Lung (tissue), 12 donors: Measurements from ENCODE around the gene TMPRSS7. TPM values are rescaled to one million over a fixed set of nuclear protein-coding genes. Genes with fewer than 3 reads are reported as not detected.

Experiments
- ATAC-seq: fragments of 200-7000 bp; cut with Tn5 transposase; one replicate; pipeline ENCODE4 v1.9.1; 2020; ENCODE audit warnings: moderate number of reproducible peaks; ENCODE audit not compliant: insufficient read depth, low FRiP score
- DNase-seq, 3 donors: peaks; one replicate each; pipeline ENCODE4 v3.0.0-alpha.2; 2013 to 2017
- H3K27ac ChIP-seq, 2 donors: one replicate each; pipeline ENCODE4 v1.5.1; 2013; ENCODE audit warnings: mild to moderate bottlenecking in 2 of 2, moderate library complexity in 2 of 2, control low read depth in 1 of 2, inconsistent platforms in 1 of 2, low read depth in 1 of 2, low read length in 1 of 2
- H3K27me3 ChIP-seq, 3 donors: one replicate each; pipeline ENCODE4 v1.5.1; 2013; ENCODE audit warnings: low read length in 2 of 3; ENCODE audit not compliant: control insufficient read depth in 3 of 3, insufficient read depth in 3 of 3
- H3K36me3 ChIP-seq, 4 donors: one replicate each; pipeline ENCODE4 v1.5.1; 2013; ENCODE audit warnings: low read length in 4 of 4, mild to moderate bottlenecking in 1 of 4, moderate library complexity in 1 of 4; ENCODE audit not compliant: control insufficient read depth in 4 of 4, insufficient read depth in 4 of 4
- H3K4me1 ChIP-seq, 5 donors: one replicate each; pipeline ENCODE4 v1.5.1; 2013; ENCODE audit warnings: low read length in 5 of 5, mild to moderate bottlenecking in 2 of 5, moderate library complexity in 1 of 5; ENCODE audit not compliant: control insufficient read depth in 5 of 5, insufficient read depth in 5 of 5
- H3K4me3 ChIP-seq: one replicate; pipeline ENCODE4 v1.5.1; 2013; ENCODE audit warnings: mild to moderate bottlenecking, control low read depth, moderate library complexity
- H3K9ac ChIP-seq, 2 donors: one replicate each; pipeline ENCODE4 v1.5.1; 2013; ENCODE audit warnings: low read length in 2 of 2, control low read depth in 1 of 2; ENCODE audit not compliant: insufficient read depth in 1 of 2
- H3K9me3 ChIP-seq, 4 donors: one replicate each; pipeline ENCODE4 v1.5.1; 2013; ENCODE audit warnings: low read length in 3 of 4, mild to moderate bottlenecking in 1 of 4, moderate library complexity in 1 of 4; ENCODE audit not compliant: control insufficient read depth in 4 of 4, insufficient read depth in 3 of 4
- CTCF ChIP-seq: IDR thresholded peaks from 2 replicates; pipeline ENCODE4 v1.5.1; 2012; ENCODE audit warnings: mild to moderate bottlenecking; ENCODE audit errors: control extremely low read depth, extremely low read depth
- WGBS, 2 donors: extraction: QIAGEN DNeasy Blood & Tissue Kit; methylation state at CpG; one replicate each; pipeline ENCODE4 v1.1.7; 2013; 5-methylcytosine and 5-hydroxymethylcytosine counted together
- polyA plus RNA-seq, 2 donors: library from polyadenylated mRNA; stranded (reverse); fragments of 200-250 nt; gene quantifications; one replicate each; pipeline ENCODE4 v1.2.1, GENCODE V29; 2013
- total RNA-seq, 2 donors: library from RNA; depleted of rRNA in 1 of 2; stranded (reverse); fragments of >200 nt in 1 of 2; gene quantifications; one replicate each; pipeline ENCODE4 v1.2.1, GENCODE V29; 2014 to 2021
- donor health status: control.
- donor health status: control.
- donor health status: Bipolar disorder and iron deficiency.
- donor health status: healthy.
- donor health status: DM: yes; HTN: yes; CAD: no.

TMPRSS7 gene
- total and polyA plus RNA-seq, 4 donors: 0.09 to 0.31 (median 0.17) TPM

DNA sequence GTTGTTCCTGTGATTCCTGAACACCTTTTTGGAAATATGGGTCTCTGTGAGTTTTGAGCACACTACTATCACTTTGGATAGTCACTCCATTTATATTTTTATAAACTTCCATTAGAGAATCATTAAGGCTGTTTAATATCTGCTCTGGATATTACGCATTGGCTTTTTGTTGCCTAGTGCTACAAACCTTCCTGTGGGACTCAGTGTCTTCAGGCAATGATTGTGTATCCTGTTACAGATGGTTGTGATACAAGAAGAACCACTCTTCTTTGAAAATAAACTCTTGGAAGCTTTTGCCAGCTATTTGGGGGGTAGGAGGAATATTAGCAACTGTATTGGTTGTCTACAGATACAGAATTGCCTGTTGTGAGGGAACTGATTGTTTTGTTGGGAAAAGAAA lies 82.9 kb downstream of the TMPRSS7 start:
- Histone ChIP-seq H3K4me3 (no peak overlapping the region), H3K27me3 (no peaks in the 10 kb centered on the region), H3K36me3 (peaks cover 0 to 6% (median under 1%) of the 10 kb centered on the region in 4 donors), H3K4me1 (peaks cover 0 to 6% (median 3%) of the 10 kb centered on the region in 5 donors), H3K9me3 (no peaks in the 10 kb centered on the region), H3K9ac (no peak overlapping the region), H3K27ac (no peak overlapping the region)
- no peak for ATAC-seq
- no peak for DNase-seq
- WGBS, 2 donors: 86 to 93% methylated on average over 1 of the region's 1 CpG
- no peak for TF ChIP-seq CTCF

DNA sequence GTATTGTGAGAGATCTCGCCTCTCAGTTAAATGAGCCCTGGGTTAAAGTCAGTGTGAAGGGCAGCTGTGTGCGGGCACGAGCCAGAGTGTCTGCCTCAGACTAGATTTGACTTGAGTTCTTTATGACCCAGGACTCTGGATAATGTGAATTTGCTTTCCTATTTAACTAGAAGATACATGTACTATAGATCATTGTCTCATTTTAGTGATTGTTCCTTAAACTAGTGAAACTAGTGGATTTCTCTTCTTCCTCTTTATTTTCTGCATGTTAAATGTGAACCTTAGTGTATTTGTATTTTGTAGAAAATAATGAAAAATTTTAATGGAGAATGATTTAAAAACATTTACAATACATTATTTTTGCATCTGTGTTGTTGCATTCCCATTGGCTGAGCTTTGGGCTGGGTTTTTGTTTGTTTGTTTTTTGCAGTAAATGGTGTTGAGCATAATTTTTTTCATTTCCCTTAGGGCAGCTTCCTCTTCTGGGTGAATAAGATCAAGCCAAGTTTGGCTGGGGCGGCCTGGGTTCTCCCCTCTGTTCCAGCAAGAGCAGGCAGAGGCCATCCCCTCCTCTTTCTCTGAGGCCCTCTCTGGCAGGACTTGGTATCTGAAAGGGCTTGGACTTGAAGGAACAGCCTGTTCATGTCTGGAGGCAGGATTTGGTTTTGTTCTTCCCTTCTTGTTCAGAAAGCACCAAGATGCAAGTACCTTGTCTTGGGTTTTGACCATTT lies 83.5 kb downstream of the TMPRSS7 start:
- no peak for ATAC-seq
- H3K4me1 ChIP-seq: peaks cover 0 to 6% (median 3%) of the 10 kb centered on the region in 5 donors
- H3K4me3 ChIP-seq: no peak overlapping the region
- no peak for DNase-seq
- WGBS, 2 donors: 86 to 87% methylated on average over 4 of the region's 4 CpGs
- H3K27ac ChIP-seq: peak overlapping the region in 1 of 2 donors; percentile 60
- H3K9ac ChIP-seq: no peak overlapping the region
- no peak for TF ChIP-seq CTCF
- H3K36me3 ChIP-seq: peaks cover 0 to 3% (median under 1%) of the 10 kb centered on the region in 4 donors
- H3K27me3 ChIP-seq: no peaks in the 10 kb centered on the region
- H3K9me3 ChIP-seq: no peaks in the 10 kb centered on the region

DNA sequence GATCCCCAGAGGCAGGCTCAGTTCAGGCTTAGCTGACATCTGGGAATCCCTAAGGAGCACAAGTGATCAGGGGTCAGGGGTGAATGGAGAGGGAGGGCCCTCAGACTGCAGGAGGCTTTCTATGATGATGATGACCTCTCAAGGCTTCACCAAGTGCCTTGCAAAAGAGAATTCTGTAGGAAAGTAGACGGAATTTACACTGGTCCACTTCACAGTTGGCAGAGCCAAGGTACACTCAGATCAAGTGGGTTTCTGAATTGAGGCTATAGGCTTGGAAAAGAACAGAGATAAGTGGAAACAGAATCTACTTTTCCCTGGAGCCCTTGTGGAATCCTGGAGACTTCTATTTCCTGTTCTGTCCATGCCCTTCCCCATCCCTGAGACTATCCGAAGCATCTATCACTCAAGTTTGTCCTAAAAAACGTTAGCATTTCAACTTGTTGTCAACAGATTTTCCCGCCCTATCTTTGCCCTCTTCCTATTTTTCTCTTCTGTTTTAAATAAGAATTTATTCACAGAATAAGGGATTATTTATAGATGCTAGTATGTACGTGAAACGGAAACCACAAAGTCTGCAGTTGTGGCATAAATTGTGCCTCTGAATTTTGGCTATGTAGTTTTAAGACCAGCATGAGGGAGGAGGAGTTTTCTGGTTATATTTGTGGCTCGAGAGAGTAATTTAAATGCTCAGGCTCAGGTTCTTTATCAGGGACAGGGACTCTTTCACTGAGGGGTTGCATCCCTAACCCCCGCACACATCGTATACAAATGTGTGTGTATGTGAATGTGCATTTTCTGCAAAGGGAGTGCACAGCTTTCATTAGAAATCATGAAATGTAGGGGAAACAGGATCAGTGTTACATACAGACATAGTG lies 85.7 kb downstream of the TMPRSS7 start:
- Histone ChIP-seq H3K9ac (no peak overlapping the region), H3K27ac (no peak overlapping the region), H3K4me1 (peaks cover 0 to 6% (median 3%) of the 10 kb centered on the region in 5 donors), H3K27me3 (no peaks in the 10 kb centered on the region), H3K9me3 (no peaks in the 10 kb centered on the region), H3K36me3 (peaks cover 0 to under 1% (median 0%) of the 10 kb centered on the region in 4 donors), H3K4me3 (no peak overlapping the region)
- no peak for DNase-seq
- no peak for TF ChIP-seq CTCF
- no peak for ATAC-seq
- 37 to 54% methylated on average over 9 of the region's 9 CpGs for WGBS, 2 donors
